ENCODE results near the gene ABAT.

DNA sequence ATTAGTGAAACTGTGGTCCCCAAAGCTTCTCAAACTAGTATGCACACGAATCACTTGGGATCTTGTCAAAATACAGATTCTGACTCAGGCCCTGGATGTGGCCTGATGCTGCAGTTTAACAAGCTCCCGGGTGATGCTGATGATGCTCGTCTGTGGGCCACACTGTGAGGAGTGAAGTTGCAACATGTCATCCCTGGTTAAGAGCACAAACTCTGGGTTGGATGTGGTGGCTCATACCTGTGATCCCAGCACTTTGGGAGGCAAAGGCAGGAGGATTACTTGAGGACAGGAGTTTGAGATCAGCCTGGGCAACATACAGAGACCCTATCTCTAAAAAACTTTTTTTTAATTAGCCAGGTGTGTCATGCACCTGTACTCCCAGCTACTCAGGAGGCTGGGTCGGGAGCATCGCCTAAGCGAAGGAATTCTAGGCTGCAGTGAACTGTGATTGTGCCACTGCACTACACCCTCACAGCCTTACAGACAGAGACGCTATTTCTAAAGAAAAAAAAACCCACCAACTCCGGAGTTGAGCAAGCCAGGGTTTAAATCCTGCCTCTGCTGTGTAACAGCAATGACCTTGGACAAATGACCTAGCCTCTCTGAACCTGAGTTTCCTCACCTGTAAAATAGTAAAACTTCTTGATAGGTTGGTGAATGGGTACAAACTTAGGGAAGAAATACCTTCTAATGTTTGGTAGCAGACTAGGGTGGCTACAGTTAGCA lies 24.4 kb upstream of the ABAT start:
- TF ChIP-seq POLR2A (IDR thresholded peaks at IDR 0.05; ENCODE audit: borderline replicate concordance, extremely low read depth, insufficient read depth, insufficient read length) (no peak), YY1 (IDR thresholded peaks at IDR 0.05; ENCODE audit: extremely low read depth, insufficient replicate concordance, low read depth, low read length) (no peak), EZH2phosphoT487 (IDR thresholded peaks at IDR 0.05; ENCODE audit: borderline replicate concordance) (no peak), EZH2 (IDR thresholded peaks at IDR 0.05) (no peak), CEBPB (IDR thresholded peaks at IDR 0.05; ENCODE audit: low read depth) (no peak), POLR2AphosphoS5 (IDR thresholded peaks at IDR 0.05; ENCODE audit: low read depth, low read length) (no peak), ZNF274 (IDR thresholded peaks at IDR 0.05; ENCODE audit: low read depth, low read length) (no peak), REST (IDR thresholded peaks at IDR 0.05; ENCODE audit: low read depth) (no peak)
- TF ChIP-seq, protein P1, sequence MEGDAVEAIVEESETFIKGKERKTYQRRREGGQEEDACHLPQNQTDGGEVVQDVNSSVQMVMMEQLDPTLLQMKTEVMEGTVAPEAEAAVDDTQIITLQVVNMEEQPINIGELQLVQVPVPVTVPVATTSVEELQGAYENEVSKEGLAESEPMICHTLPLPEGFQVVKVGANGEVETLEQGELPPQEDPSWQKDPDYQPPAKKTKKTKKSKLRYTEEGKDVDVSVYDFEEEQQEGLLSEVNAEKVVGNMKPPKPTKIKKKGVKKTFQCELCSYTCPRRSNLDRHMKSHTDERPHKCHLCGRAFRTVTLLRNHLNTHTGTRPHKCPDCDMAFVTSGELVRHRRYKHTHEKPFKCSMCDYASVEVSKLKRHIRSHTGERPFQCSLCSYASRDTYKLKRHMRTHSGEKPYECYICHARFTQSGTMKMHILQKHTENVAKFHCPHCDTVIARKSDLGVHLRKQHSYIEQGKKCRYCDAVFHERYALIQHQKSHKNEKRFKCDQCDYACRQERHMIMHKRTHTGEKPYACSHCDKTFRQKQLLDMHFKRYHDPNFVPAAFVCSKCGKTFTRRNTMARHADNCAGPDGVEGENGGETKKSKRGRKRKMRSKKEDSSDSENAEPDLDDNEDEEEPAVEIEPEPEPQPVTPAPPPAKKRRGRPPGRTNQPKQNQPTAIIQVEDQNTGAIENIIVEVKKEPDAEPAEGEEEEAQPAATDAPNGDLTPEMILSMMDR (IDR thresholded peaks at IDR 0.05 in 2 of 3, conservative IDR thresholded peaks at IDR 0.05 in 1 of 3; ENCODE audit: borderline replicate concordance in 1 of 3, insufficient read depth in 1 of 3, low read depth in 2 of 3, low read length in 2 of 3), result no peak
- TF ChIP-seq, protein P2, sequence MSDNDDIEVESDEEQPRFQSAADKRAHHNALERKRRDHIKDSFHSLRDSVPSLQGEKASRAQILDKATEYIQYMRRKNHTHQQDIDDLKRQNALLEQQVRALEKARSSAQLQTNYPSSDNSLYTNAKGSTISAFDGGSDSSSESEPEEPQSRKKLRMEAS (IDR thresholded peaks at IDR 0.05), result no peak
